ENCODE results near the gene CYBC1. TPM values are rescaled to one million over a fixed set of nuclear protein-coding genes. Genes with fewer than 3 reads are reported as not detected.
"Not testable (repeated sequence)": the region's sequence is repeated elsewhere in the genome, so short reads cannot be mapped to it uniquely, and the experiment has no call there.

Gene CYBC1
- total RNA-seq, 1 experiment from 2014 or later, result 89.5 TPM

GRCh38 chr17:82435601-82436583 lies 14.7 kb downstream of the CYBC1 start:
- no peak for DNase-seq (ENCODE audit: low spot score)

- DNase-seq (ENCODE audit: low spot score), result no peak
These were observed 15.4 kb downstream of the CYBC1 start for GRCh38 chr17:82435103-82435502.

- DNase-seq (ENCODE audit: low spot score), result no peak
These were observed 16.4 kb downstream of the CYBC1 start for GRCh38 chr17:82434216-82434565.

GRCh38 chr17:82433560-82434215 lies 16.9 kb downstream of the CYBC1 start:
- DNase-seq (ENCODE audit: low spot score), result no peak

- DNase-seq (ENCODE audit: low spot score), result no peak
These were observed 18.5 kb downstream of the CYBC1 start for GRCh38 chr17:82432017-82432416.

- no peak for DNase-seq (ENCODE audit: low spot score)
These were observed 20.7 kb downstream of the CYBC1 start for GRCh38 chr17:82429824-82430223.

GRCh38 chr17:82428546-82428945 lies 22.0 kb downstream of the CYBC1 start:
- DNase-seq (ENCODE audit: low spot score), result no peak

GRCh38 chr17:82424863-82425159 lies 25.7 kb downstream of the CYBC1 start:
- DNase-seq (ENCODE audit: low spot score), result no peak

- DNase-seq (ENCODE audit: low spot score), result peak; percentile 74
These were observed 26.3 kb downstream of the CYBC1 start for GRCh38 chr17:82424001-82424862.

GRCh38 chr17:82419540-82419939 lies 31.0 kb downstream of the CYBC1 start:
- no peak for DNase-seq (ENCODE audit: low spot score)

GRCh38 chr17:82418001-82418986 lies 32.3 kb downstream of the CYBC1 start, which contains the start of the genes HEXD and OGFOD3:
HEXD (plus strand) TSS chr17:82418347; CDS start chr17:82419800, 1,453 bp downstream.
OGFOD3 (minus strand) TSS chr17:82418586; CDS start chr17:82418485, 101 bp downstream.
- peak; percentile 88 for DNase-seq (ENCODE audit: low spot score)

GRCh38 chr17:82416771-82417170 lies 33.8 kb downstream of the CYBC1 start:
- no peak for DNase-seq (ENCODE audit: low spot score)

GRCh38 chr17:82416264-82416663 lies 34.3 kb downstream of the CYBC1 start:
- DNase-seq (ENCODE audit: low spot score), result no peak

GRCh38 chr17:82415786-82416185 lies 34.8 kb downstream of the CYBC1 start:
- no peak for DNase-seq (ENCODE audit: low spot score)

GRCh38 chr17:82415336-82415735 lies 35.2 kb downstream of the CYBC1 start:
- no peak for DNase-seq (ENCODE audit: low spot score)

- DNase-seq (ENCODE audit: low spot score), result peak; percentile 76
These were observed 35.8 kb downstream of the CYBC1 start for GRCh38 chr17:82414548-82415281.

GRCh38 chr17:82412535-82413520 lies 37.7 kb downstream of the CYBC1 start:
- DNase-seq (ENCODE audit: low spot score), result no peak

GRCh38 chr17:82412081-82412480 lies 38.5 kb downstream of the CYBC1 start:
- not testable (repeated sequence) for DNase-seq (ENCODE audit: low spot score)
